GM23248 (cell line): ENCODE data around the gene PLEK2.

ENCODE experiments used
- EZH2 ChIP-seq: fragments of 200-600 bp; sonication (generic); IDR thresholded peaks from 2 replicates; pipeline ENCODE4 v1.6.1; 2018; ENCODE audit warnings: antibody characterized with exemption, mild to moderate bottlenecking; ENCODE audit not compliant: insufficient read depth, poor library complexity, severe bottlenecking
- EZH2phosphoT487 ChIP-seq: fragments of 200-600 bp; sonication (generic); IDR thresholded peaks from 2 replicates; pipeline ENCODE4 v1.6.1; 2018; ENCODE audit warnings: antibody characterized with exemption, moderate library complexity, mild to moderate bottlenecking, low read depth; ENCODE audit not compliant: insufficient read depth

DNA sequence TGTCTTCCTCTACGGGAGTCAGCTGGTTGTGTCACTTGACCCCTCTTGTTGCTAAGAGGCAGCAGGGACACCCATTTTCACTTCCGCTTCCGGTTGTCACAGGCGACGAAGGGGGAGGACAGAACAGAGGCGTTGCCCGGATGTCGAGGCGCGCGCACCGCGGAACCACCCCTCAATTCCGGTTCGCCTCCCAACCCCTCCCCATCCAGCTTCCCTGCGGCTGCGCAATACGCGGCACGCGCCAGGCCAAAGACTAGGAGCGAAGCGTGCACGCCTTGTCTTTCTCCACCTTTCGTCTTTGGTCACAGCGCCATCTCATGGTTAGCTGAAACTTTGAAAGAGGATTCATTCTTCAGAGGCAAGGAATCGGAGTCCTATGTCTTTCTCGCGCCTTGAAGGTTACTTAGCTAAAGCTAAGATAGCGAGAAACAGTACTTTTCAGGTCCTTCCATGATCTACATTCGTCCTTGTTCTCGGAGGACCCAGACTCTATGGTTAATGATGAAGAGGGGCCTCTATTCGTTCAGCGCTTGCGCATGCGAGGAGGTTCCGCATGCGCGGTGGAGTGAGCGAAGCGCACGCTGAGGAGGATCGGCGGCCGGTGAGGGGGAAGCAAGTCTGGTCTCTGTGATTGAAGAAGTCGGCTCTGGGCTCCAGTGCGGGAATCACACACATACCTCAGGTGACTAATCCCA lies 52.0 kb downstream of the PLEK2 start, which contains the start of the genes ATP6V1D and EIF2S1:
- TF ChIP-seq EZH2phosphoT487 = no peak
- no peak for TF ChIP-seq EZH2
